Measurements from ENCODE around the gene PCDHA1. TPM values are rescaled to one million over a fixed set of nuclear protein-coding genes. Genes with fewer than 3 reads are reported as not detected.

Gene PCDHA1
- total and polyA plus RNA-seq, 2 donors (not counting 3 experiments of a cell fraction or from before 2014, with no cell fraction given), result 0.04 TPM; not detected in 1

GRCh38 chr5:141050622-141051520 is 264.9 kb downstream of the PCDHA1 start, which contains the start of gene PCDHB1:
PCDHB1 (plus strand) TSS chr5:141051374; CDS start chr5:141051471, 97 bp downstream.
- H3K27ac ChIP-seq (ENCODE audit: insufficient read depth, low read depth, low read length), result no peak within 1 kb of the TSS
- no peaks in the 10 kb centered on the region for H3K9me1 ChIP-seq (replicated peaks; ENCODE audit: control insufficient read depth, extremely low read depth, insufficient read depth, low read length)
- no peaks in the 10 kb centered on the region for H4K20me1 ChIP-seq (replicated peaks; ENCODE audit: control insufficient read depth, extremely low read depth, insufficient read depth, low read length)
- H3K79me2 ChIP-seq (ENCODE audit: control insufficient read depth, insufficient read depth, low read length), result no peaks in the 10 kb centered on the region
- intact Hi-C loops (cut with micrococcal nuclease) (no loop called here), dilution Hi-C loops (cut with MboI; ENCODE audit: extremely low pct_ligation_motif_present, low sequenced_read_pairs) (no loop called here)
- H3K9me3 ChIP-seq (replicated peaks; ENCODE audit: control insufficient read depth, insufficient read depth, low read length), result no peaks in the 10 kb centered on the region
- no peak within 1 kb of the TSS for H3K4me3 ChIP-seq (replicated peaks in 1 of 3; ENCODE audit: insufficient read depth in 1 of 3, low read depth in 1 of 3, low read length in 3 of 3)
- POLR2A ChIA-PET, result no interaction called here
- TF ChIP-seq MAX (IDR thresholded peaks at IDR 0.05; ENCODE audit: insufficient read depth, insufficient read length) (no peak), CTCF (IDR thresholded peaks at IDR 0.05; ENCODE audit: extremely low read depth in 1 of 2, insufficient read depth in 1 of 2, low read depth in 1 of 2, low read length in 2 of 2) (no peak), POLR2A (IDR thresholded peaks at IDR 0.05; ENCODE audit: low read depth, low read length) (no peak), GATA2 (IDR thresholded peaks at IDR 0.05; ENCODE audit: insufficient read depth, insufficient read length, low read depth, low read length) (no peak), JUN (IDR thresholded peaks at IDR 0.05; ENCODE audit: borderline replicate concordance, insufficient read depth, insufficient read length, low read depth) (no peak), FOS (IDR thresholded peaks at IDR 0.05; ENCODE audit: borderline replicate concordance, insufficient read depth, low read length) (no peak)
- no peak within 1 kb of the TSS for H3K4me2 ChIP-seq (ENCODE audit: insufficient read depth, low read length)
- CTCF ChIA-PET, result no interaction called here
- H2AFZ ChIP-seq (ENCODE audit: low read depth, low read length), result no peak within 1 kb of the TSS
- H3K36me3 ChIP-seq (ENCODE audit: control insufficient read depth in 2 of 2, extremely low read depth in 1 of 2, insufficient read depth in 2 of 2, low read length in 2 of 2), result no peaks in the 10 kb centered on the region
- DNase-seq (ENCODE audit: low read depth, low spot score) (no peak), FAIRE-seq (no peak)
- no peaks in the 10 kb centered on the region for H3K27me3 ChIP-seq (ENCODE audit: control insufficient read depth in 2 of 2, insufficient read depth in 2 of 2, low read length in 2 of 2)
- H3K4me1 ChIP-seq (ENCODE audit: control insufficient read depth, extremely low read depth, insufficient read depth, low read length), result no peaks in the 10 kb centered on the region
- no TSS peak for BruUV-seq (replicated peaks)
- H3K9ac ChIP-seq (replicated peaks; ENCODE audit: extremely low read depth, insufficient read depth, low read length), result no peak within 1 kb of the TSS
